ENCODE results near the gene RAMP3.

- no peak for TF ChIP-seq POLR2A (IDR thresholded peaks at IDR 0.05)
- no peak for TF ChIP-seq CTCF (IDR thresholded peaks at IDR 0.05)
Measured at GRCh38 chr7:45219130-45219529, 61.5 kb downstream of the RAMP3 start.
